GM19238 (cell line): ENCODE results near the gene ZFR.
"Not testable (repeated sequence)": the region's sequence is repeated elsewhere in the genome, so short reads cannot be mapped to it uniquely, and the experiment has no call there.

ENCODE experiments used
- DNase-seq: peaks from one replicate; pipeline ENCODE4 v3.0.0; 2011; ENCODE audit warnings: low spot score; ENCODE audit not compliant: insufficient read length

The ZFR gene

DNA sequence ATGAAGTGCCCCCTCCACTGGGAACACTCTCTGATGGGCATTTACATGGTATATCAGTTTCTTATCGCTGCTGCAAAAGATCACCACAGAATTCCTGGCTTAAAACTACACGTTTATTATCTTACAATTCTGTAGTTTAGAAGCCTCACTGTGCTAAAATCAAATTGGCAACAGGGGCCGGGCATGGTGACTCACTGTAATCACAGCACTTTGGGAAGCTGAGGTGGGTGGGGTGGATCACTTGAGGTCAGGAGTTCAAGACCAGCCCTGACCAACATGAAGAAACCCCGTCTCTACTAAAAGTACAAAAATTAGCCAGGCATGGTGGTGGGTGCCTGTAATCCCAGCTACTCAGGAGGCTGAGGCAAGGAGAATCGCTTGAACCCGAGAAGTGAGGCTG lies 7.8 kb upstream of the ZFR start:
- not testable (repeated sequence) for DNase-seq

DNA sequence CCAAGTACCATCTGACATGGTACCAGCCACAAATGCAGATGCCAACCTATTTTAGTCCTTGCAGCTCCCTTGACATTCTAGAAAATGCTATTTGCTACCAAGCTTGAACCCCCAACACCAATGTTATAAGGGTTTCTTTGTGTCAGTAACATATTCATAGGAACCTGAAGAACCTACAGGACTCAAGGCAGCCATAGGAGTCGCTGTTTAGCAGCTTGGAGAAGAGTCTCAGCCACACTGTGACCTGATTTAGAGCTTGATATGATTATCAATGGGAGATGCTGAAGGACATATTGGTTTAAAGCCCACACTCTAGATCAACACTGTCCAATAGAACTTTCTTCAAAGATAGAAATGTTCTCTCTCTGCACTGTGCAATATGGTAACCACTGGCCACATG lies 6.4 kb upstream of the ZFR start:
- no peak for DNase-seq

GRCh38 chr5:32449262-32449661 lies 4.7 kb upstream of the ZFR start:
- no peak for DNase-seq

GRCh38 chr5:32446630-32447029 lies 2.1 kb upstream of the ZFR start:
- DNase-seq, result no peak

GRCh38 chr5:32445831-32446614 lies 1.5 kb upstream of the ZFR start:
- DNase-seq, result no peak

DNA sequence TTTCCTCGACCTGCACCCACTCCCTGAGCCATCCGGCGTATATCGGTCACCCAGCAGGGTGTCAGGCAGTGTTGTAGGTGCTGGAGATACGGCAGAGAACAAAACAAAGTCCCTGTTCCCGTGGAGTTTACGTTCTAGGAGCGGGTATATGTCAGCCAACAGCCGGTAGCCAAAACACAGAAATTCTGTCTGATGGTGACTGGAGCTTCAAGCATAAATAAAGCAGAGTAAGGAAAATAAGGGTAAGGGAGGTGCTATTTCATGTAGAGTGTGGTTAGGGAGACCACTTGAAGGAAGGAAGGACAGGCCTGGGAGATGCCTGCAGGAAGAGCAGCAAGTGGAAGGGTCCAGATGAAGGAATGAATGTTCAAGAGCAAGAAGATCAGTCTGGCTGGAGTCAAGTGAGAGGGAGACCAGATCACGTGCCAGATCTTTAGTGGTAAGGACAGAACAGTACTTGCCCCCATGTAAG lies 783 bp upstream of the ZFR start:
- no peak for DNase-seq

DNA sequence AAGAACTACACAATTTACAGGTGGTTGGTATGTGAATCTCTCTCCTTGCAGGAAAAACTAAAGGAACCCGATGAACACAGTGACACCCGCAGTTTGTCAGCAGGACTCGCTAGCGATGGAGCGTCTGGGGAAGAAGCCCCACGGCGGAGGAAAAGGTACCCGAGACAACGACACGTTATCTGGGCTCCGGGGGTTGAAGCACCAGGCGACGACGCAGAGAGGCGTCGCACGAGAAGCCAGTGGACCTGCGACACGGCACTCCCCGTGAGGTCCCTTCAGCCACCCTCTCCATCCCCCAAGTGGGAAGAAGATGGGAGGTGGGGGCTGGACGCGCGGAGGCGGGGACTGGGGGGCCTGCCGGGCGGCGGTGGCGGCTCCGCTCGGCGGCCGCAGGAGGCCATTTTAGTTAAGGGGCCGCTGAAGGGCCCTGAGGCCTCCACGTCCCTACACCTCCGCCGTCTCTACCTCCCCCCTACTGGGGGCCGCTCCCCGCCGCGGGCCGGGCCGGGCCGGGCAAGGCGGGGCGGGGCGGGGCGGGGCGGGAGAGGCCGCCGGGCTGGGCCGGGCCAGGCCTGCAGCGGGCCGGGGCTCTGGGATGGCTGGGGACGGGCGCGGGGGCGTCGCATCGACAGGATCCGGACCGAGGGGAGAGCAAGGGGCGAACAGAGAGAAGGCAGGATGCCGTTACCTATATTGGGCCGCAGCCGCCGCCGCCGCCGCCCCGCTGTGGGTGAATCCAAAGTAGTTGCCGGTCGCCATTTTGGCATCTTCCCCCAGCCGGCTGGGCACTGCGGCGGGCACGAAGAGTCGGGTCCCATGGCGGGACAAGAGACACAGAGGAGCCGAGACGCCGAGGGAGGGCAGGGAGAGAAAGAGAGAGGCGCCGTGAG lies 754 bp downstream of the ZFR start:
- peak; percentile 44 for DNase-seq

DNA sequence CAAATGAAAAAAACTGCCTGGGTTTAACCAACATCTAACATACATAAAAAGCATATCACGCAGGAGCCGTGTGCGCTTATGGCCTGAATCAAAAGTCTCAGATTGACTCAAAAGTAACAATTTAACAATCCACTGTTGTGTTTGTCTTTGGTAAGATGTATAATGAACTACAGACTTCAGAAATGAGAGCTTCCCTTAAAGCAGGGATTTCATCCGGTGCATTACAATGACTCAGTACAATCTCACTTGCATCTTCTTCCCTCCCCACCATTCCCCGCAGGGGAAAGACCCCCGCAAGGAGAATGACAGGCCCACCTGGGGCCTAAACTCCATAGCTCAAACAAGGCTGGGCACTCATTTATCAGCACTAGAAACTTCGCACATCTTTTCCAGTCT lies 1.4 kb downstream of the ZFR start:
- DNase-seq, result peak; percentile 18

DNA sequence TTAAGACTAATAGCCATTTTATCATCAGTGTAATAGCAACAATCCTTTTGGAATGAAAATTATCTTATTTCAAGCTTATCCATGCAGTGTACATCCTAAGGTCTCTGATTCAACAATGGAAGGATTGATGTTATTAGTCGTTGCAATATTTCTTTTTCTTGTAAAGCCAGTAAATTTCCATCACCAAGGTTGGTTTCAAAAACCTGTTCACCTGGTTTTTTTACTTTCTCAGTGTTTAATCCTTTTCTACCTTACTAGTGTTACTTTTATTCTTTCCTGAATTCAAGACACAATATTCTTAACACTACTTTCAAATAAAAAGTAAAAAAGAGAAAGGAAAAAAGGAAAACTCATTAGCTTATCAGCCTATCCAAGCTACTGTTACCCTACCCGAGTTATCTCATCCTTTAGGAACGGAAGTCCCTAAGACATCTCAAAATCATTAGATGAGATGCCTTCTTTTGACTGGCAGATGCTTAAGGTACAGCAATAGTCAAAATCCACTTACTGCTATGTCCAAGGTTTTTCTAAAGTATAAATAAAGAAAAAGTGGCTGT lies 5.4 kb downstream of the ZFR start:
- no peak for DNase-seq

- no peak for DNase-seq
Measured at GRCh38 chr5:32436553-32437242, 7.8 kb downstream of the ZFR start.

GRCh38 chr5:32435383-32435782 lies 9.2 kb downstream of the ZFR start:
- DNase-seq, result no peak

- no peak for DNase-seq
Measured at GRCh38 chr5:32434221-32434620, 10.3 kb downstream of the ZFR start.

- DNase-seq, result no peak
Measured at GRCh38 chr5:32432633-32433032, 11.9 kb downstream of the ZFR start.

GRCh38 chr5:32430825-32431224 lies 13.7 kb downstream of the ZFR start:
- DNase-seq, result not testable (repeated sequence)

- DNase-seq, result no peak
Measured at GRCh38 chr5:32428426-32428825, 16.1 kb downstream of the ZFR start.

DNA sequence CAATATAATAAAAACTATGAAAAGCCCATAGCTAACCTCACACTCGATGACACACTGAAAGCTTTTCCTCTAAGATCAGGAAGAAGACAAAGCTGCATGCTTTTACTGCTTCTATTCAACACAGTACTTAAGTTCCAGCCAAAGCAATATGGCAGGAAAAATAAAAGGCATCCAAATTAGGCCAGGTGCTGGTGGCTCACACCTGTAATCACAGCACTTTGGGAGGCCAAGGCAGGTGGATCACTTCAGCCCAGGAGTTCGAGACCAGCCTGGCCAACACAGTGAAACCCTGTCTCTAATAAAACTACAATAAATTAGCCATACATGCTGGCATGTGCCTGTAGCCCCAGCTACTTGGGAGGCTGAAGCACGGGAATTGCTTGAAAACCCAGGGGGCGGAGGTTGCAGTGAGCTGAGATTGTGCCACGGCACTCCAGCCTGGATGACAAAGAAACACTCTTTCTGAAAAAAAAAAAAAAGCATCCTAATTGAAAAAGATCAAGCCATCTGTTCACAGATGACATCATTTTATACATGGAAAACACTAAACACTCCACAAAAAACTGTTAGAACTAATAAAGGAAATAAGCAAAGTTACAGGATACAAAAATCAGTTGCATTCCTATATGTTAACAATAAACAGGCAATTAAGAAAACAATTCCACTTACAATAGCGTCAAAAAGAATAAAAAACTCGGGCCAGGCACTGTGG lies 17.9 kb downstream of the ZFR start:
- DNase-seq, result no peak

GRCh38 chr5:32422697-32423096 lies 21.8 kb downstream of the ZFR start:
- DNase-seq, result no peak

DNA sequence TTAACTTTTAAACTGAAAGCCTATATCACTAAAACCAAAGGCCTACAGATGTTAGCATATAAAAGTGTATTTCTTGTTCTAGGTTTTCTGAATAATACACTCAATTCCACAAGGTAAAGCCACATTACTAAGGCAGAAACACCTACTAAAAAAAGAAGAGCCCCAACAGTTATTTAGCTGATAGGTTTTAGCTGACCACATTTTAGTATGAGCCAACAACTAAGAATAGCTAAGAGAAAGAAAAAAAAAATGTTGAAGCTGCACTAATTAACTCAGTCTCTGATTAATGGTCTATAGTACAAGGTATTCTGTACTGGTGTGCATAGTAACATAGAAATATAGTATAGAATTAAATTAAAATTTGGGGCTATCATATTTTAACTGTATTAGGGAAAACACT lies 23.5 kb downstream of the ZFR start:
- DNase-seq, result no peak

DNA sequence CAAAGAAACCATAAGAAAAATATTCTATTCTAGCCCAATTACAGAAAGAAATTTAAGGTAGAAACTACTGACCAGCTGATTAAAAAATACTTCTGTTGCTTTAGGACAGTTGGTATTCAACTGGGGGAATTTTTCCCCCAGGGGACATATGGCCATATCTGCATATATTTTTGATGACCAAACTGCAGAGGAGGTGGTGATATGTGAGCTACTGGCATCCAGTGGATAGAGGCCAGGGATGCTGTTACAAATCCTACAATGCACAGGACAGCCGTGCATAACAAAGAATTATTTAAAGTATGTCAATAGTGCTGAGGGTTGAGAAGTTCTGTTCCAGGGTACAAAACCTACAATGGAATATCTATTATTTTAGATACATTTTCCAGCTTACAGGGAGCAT lies 24.0 kb downstream of the ZFR start:
- no peak for DNase-seq

DNA sequence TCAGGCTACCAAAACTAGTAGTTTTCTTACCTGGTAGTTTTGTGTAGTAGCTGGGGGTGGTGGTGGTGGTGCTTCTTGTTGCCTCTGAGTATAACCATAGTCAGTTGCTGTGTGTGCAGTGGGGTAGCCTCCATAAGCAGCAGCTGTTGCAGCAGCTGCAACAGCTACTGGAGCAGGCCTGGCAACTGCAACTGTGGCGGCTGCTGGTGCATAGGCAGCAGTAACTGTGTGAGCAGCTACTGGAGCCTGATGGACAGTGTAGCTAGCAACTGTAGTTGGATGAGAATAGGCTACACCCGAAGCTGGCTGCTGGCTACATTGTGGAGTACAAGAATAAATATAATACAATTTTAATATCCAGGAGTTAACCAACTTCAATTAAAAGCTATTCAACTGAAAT lies 24.7 kb downstream of the ZFR start:
- DNase-seq, result no peak
